K562 (cell line): ENCODE measurements around the gene EVL. TPM values are rescaled to one million over a fixed set of nuclear protein-coding genes. Genes with fewer than 3 reads are reported as not detected.
A peak's percentile ranks its signal among the peaks of the same experiment; 100 is the strongest.

ENCODE experiments used
- BRF1 ChIP-seq: IDR thresholded peaks from 3 replicates; pipeline ENCODE4 v1.6.1; 2011; ENCODE audit warnings: borderline replicate concordance, mild to moderate bottlenecking; ENCODE audit not compliant: insufficient read length; ENCODE audit errors: extremely low read depth
- CBX3 ChIP-seq, 2 experiments: IDR thresholded peaks; 1 replicate in 1 of 2; 2 replicates in 1 of 2; pipeline ENCODE4 v1.6.1; 2012; ENCODE audit warnings: inconsistent platforms in 2 of 2, low read length in 2 of 2, borderline replicate concordance in 1 of 2, control low read depth in 1 of 2
- CUX1 ChIP-seq: fragments of 200-800 bp; sonication (Bioruptor generic); IDR thresholded peaks from 2 replicates; pipeline ENCODE4 v1.6.1; 2016; ENCODE audit warnings: missing genetic modification characterization, missing compliant biosample characterization
- DMBX1 ChIP-seq: fragments of 250-450 bp; sonication (Bioruptor Pico); IDR thresholded peaks from 2 replicates; pipeline ENCODE4 v1.8.0; 2022; ENCODE audit warnings: inconsistent platforms, mild to moderate bottlenecking, moderate library complexity, borderline replicate concordance
- E2F6 ChIP-seq, 2 experiments: IDR thresholded peaks; 2 replicates each; pipeline ENCODE4 v1.6.1; 2011; ENCODE audit warnings: borderline replicate concordance in 1 of 2, control low read depth in 1 of 2, low read depth in 1 of 2, low read length in 1 of 2, mild to moderate bottlenecking in 1 of 2, mixed read lengths in 1 of 2, moderate library complexity in 1 of 2; ENCODE audit not compliant: insufficient read depth in 1 of 2, insufficient read length in 1 of 2, poor library complexity in 1 of 2, severe bottlenecking in 1 of 2; ENCODE audit errors: extremely low read depth in 1 of 2
- ETV6 ChIP-seq, 3 experiments: fragments of 150-350 bp in 1 of 3; sonication (generic) in 1 of 3; formaldehyde crosslinking in 1 of 3; IDR thresholded peaks; 2 replicates each; pipeline versions ENCODE4 v1.6.1 to v1.8.0; 2014 to 2022; ENCODE audit warnings: borderline replicate concordance in 2 of 3, low read depth in 2 of 3, antibody characterized with exemption in 1 of 3, low read length in 1 of 3, mild to moderate bottlenecking in 1 of 3, missing genetic modification reagents in 1 of 3
- FOXK2 ChIP-seq, 2 experiments: fragments of 450-650 bp; IDR thresholded peaks in 1 of 2; conservative IDR thresholded peaks in 1 of 2; 2 replicates each; pipeline ENCODE4 v1.6.1; 2016; ENCODE audit warnings: low read depth in 2 of 2, mild to moderate bottlenecking in 1 of 2
- GABPA ChIP-seq: fragments of 200-800 bp; sonication (Bioruptor generic); conservative IDR thresholded peaks from 2 replicates; pipeline ENCODE4 v1.6.1; 2016; ENCODE audit warnings: low read depth, missing genetic modification characterization, missing compliant biosample characterization
- GATA2 ChIP-seq: sonication (generic); formaldehyde crosslinking; IDR thresholded peaks from 2 replicates; pipeline ENCODE4 v1.4.0; 2020; ENCODE audit warnings: mild to moderate bottlenecking, missing genetic modification reagents
- MEIS2 ChIP-seq: fragments of 450-650 bp; IDR thresholded peaks from 2 replicates; pipeline ENCODE4 v1.6.1; 2014; ENCODE audit warnings: mild to moderate bottlenecking; ENCODE audit not compliant: partially characterized antibody
- NCOA2 ChIP-seq, 2 experiments: fragments of 450-650 bp; IDR thresholded peaks; 2 replicates each; pipeline ENCODE4 v1.6.1; 2018; ENCODE audit warnings: mild to moderate bottlenecking in 2 of 2, moderate library complexity in 1 of 2; ENCODE audit not compliant: partially characterized antibody in 2 of 2
- POLR2AphosphoS5 ChIP-seq: IDR thresholded peaks from 2 replicates; pipeline ENCODE4 v1.6.1; 2011; ENCODE audit warnings: mild to moderate bottlenecking, low read depth, low read length, moderate library complexity; ENCODE audit not compliant: control insufficient read depth, insufficient read depth
- PURB ChIP-seq: sonication (generic); formaldehyde crosslinking; IDR thresholded peaks from 2 replicates; pipeline ENCODE4 v1.9.0; 2021; ENCODE audit warnings: low read depth, mild to moderate bottlenecking, missing genetic modification reagents
- SMC3 ChIP-seq: conservative IDR thresholded peaks from 2 replicates; pipeline ENCODE4 v1.6.1; 2011; ENCODE audit warnings: low read depth, low read length, improper control_type of control experiment; ENCODE audit not compliant: insufficient read depth
- SNRNP70 ChIP-seq: fragments of 200-400 bp; formaldehyde crosslinking; optimal IDR thresholded peaks from 2 replicates; pipeline ENCODE3; 2017; ENCODE audit warnings: low read depth, low read length
- SUPT5H ChIP-seq: fragments of 450-650 bp; IDR thresholded peaks from 2 replicates; pipeline ENCODE4 v1.6.1; 2016
- TBL1XR1 ChIP-seq, 2 experiments: IDR thresholded peaks; 2 replicates each; pipeline ENCODE4 v1.6.1; 2012; ENCODE audit warnings: improper control_type of control experiment in 2 of 2, low read length in 2 of 2, mild to moderate bottlenecking in 1 of 2
- TGIF2 ChIP-seq: sonication (generic); formaldehyde crosslinking; IDR thresholded peaks from 2 replicates; pipeline ENCODE4 v1.8.1; 2022; ENCODE audit warnings: mild to moderate bottlenecking, missing genetic modification reagents, moderate library complexity
- polyA plus RNA-seq, 8 experiments: library from polyadenylated mRNA; depleted of rRNA in 4 of 8; stranded (reverse) in 5 of 8; unstranded in 3 of 8; fragments of >200 nt; fragmentation: Nextera tagmentation in 2 of 8; fragmentation: Illumina TruSeq in 1 of 8; extraction: Ambion mirVana in 2 of 8; extraction: Trizol in 1 of 8; gene quantifications; 2 replicates each; pipeline versions ENCODE4 v1.2.1 to v1.2.3, GENCODE V29; 2011 to 2014; ENCODE audit warnings: inconsistent platforms in 1 of 8, missing spikeins in 1 of 8
- total RNA-seq, 7 experiments: library from RNA; depleted of rRNA in 6 of 7; stranded (reverse); fragments of >200 nt in 6 of 7; fragmentation: Illumina TruSeq in 2 of 7; extraction: Trizol in 2 of 7; gene quantifications; 2 replicates each; pipeline versions ENCODE4 v1.2.1 to v1.2.3, GENCODE V29; 2011 to 2021; ENCODE audit warnings: low replicate concordance in 1 of 7

The EVL gene
- total and polyA plus RNA-seq, 9 of the 15 experiments (the other 6 are each of a cell fraction or from before 2014, with no cell fraction given), result 2.9 to 43.4 (median 23.9) TPM

- TF ChIP-seq E2F6 (IDR thresholded peaks at IDR 0.05; ENCODE audit: borderline replicate concordance in 1 of 2, extremely low read depth in 1 of 2, insufficient read depth in 1 of 2, insufficient read length in 1 of 2, low read depth in 1 of 2, low read length in 1 of 2, poor library complexity in 1 of 2, severe bottlenecking in 1 of 2), result peak in 1 of 2 experiments; percentile 29
- peak; percentile 38 for TF ChIP-seq MEIS2
- 0 out of 2 replicates have a peak, but pooled peaks have one; percentile 25 for TF ChIP-seq POLR2AphosphoS5
- peak; percentile 71 to 97; a peak in 3 of 4 replicates for TF ChIP-seq ETV6 (IDR thresholded peaks at IDR 0.05; ENCODE audit: borderline replicate concordance in 1 of 2, low read depth in 2 of 2, low read length in 1 of 2)
- no peak for TF ChIP-seq ETV6 (CRISPR knock-in tag; IDR thresholded peaks at IDR 0.05; ENCODE audit: borderline replicate concordance)
- TF ChIP-seq NCOA2 (IDR thresholded peaks at IDR 0.05; ENCODE audit: partially characterized antibody in 2 of 2), result no peak
- peak in 1 of 2 experiments; percentile 48; a peak in 1 of 4 replicates for TF ChIP-seq TBL1XR1 (IDR thresholded peaks at IDR 0.05; ENCODE audit: low read length in 2 of 2)
- TF ChIP-seq GABPA (tag), result peak; percentile 75
- peak; percentile 32 to 52; a peak in 2 of 4 replicates for TF ChIP-seq FOXK2 (conservative IDR thresholded peaks at IDR 0.05 in 1 of 2, IDR thresholded peaks at IDR 0.05 in 1 of 2; ENCODE audit: low read depth in 2 of 2)
- peak; percentile 59 for TF ChIP-seq SUPT5H
- TF ChIP-seq BRF1, result no peak
- peak in 1 of 2 experiments; percentile 56; a peak in 1 of 3 replicates for TF ChIP-seq CBX3 (IDR thresholded peaks at IDR 0.05; ENCODE audit: borderline replicate concordance in 1 of 2, low read length in 2 of 2)
- TF ChIP-seq CUX1 (CRISPR knock-in tag), result no peak
- TF ChIP-seq DMBX1 (CRISPR knock-in tag), result peak; percentile 43
- TF ChIP-seq SMC3, result no peak
- TF ChIP-seq GATA2 (CRISPR knock-in tag), result peak; percentile 87
- TF ChIP-seq TGIF2 (CRISPR knock-in tag), result no peak
- no peak for TF ChIP-seq PURB
- no peak for TF ChIP-seq SNRNP70
Observed at GRCh38 chr14:100067971-100068959, 3.0 kb downstream of the EVL start (continued).
